ENCODE data around the gene IQGAP3. TPM values are rescaled to one million over a fixed set of nuclear protein-coding genes. Genes with fewer than 3 reads are reported as not detected.

IQGAP3 gene
- total and polyA plus RNA-seq, 2 donors (not counting 1 experiment from before 2014, with no cell fraction given): 0.07 to 0.12 TPM

- no peak for ATAC-seq (ENCODE audit: low read depth)
These were observed 44.1 kb upstream of the IQGAP3 start for GRCh38 chr1:156616463-156616862.

GRCh38 chr1:156615946-156616345, 43.6 kb upstream of the IQGAP3 start:
- DNase-seq (no peak), ATAC-seq (ENCODE audit: low read depth) (no peak)
- no peak overlapping the region for H3K27ac ChIP-seq (ENCODE audit: low read length in 2 of 2)
- no peaks in the 10 kb centered on the region for H4K20me1 ChIP-seq (ENCODE audit: control insufficient read depth, insufficient read depth, low read length, poor library complexity, severe bottlenecking)
- no peaks in the 10 kb centered on the region for H3K79me2 ChIP-seq (ENCODE audit: control insufficient read depth, insufficient read depth, low read length)
- Mint-ChIP-seq H3K9me3 (ENCODE audit: insufficient read depth) (no peaks in the 10 kb centered on the region), H3K27me3 (peaks cover 56% of the 10 kb centered on the region), H3K27ac (no peak overlapping the region), H3K4me1 (no peaks in the 10 kb centered on the region), H3K4me3 (no peak overlapping the region)
- TF ChIP-seq EZH2 (IDR thresholded peaks at IDR 0.05; ENCODE audit: borderline replicate concordance, insufficient read depth, low read depth, low read length, poor library complexity, severe bottlenecking): no peak
- no peak overlapping the region for H2AFZ ChIP-seq (ENCODE audit: insufficient read depth, low read depth, low read length, poor library complexity, severe bottlenecking)
- H3K4me3 ChIP-seq (ENCODE audit: control extremely low read depth in 1 of 5, extremely low read depth in 1 of 5, insufficient read depth in 1 of 5, low read depth in 2 of 5, low read length in 4 of 5): no peak overlapping the region
- H3K27me3 ChIP-seq (replicated peaks in 1 of 4; ENCODE audit: control extremely low read depth in 1 of 4, control insufficient read depth in 3 of 4, insufficient read depth in 4 of 4, low read length in 3 of 4): peaks cover 0 to 50% (median 19%) of the 10 kb centered on the region in 4 experiments
- H3K36me3 ChIP-seq (replicated peaks in 1 of 2; ENCODE audit: control extremely low read depth in 1 of 2, control insufficient read depth in 1 of 2, extremely low read depth in 1 of 2, insufficient read depth in 2 of 2, low read length in 1 of 2): no peaks in the 10 kb centered on the region
- POLR2A ChIA-PET: no interaction called here
- no peak overlapping the region for H3K9ac ChIP-seq (ENCODE audit: low read length)
- intact Hi-C loops (cut with micrococcal nuclease): no loop called here
- H3K4me2 ChIP-seq (replicated peaks; ENCODE audit: low read depth, low read length, poor library complexity, severe bottlenecking): no peak overlapping the region
- H3K9me3 ChIP-seq (ENCODE audit: control extremely low read depth in 1 of 3, control insufficient read depth in 2 of 3, insufficient read depth in 1 of 3, low read length in 2 of 3): no peaks in the 10 kb centered on the region
- WGBS (ENCODE audit: insufficient coverage): no CpG with 5 or more reads among the region's 4 CpGs
- CTCF ChIA-PET: interaction anchor here (1.0 kb wide), 1 partner anchor 170 kb away, joined by 3 read pairs; no protein-coding TSS in a partner anchor
- no peaks in the 10 kb centered on the region for H3K4me1 ChIP-seq (ENCODE audit: control insufficient read depth in 2 of 2, insufficient read depth in 2 of 2, low read length in 2 of 2)

More at GRCh38 chr1:156616463-156616862, 44.1 kb upstream of the IQGAP3 start:
- no peaks in the 10 kb centered on the region for H3K79me2 ChIP-seq (ENCODE audit: control insufficient read depth, insufficient read depth, low read length)
- no peaks in the 10 kb centered on the region for H3K9me3 ChIP-seq (ENCODE audit: control extremely low read depth in 1 of 3, control insufficient read depth in 2 of 3, insufficient read depth in 1 of 3, low read length in 2 of 3)
- H4K20me1 ChIP-seq (ENCODE audit: control insufficient read depth, insufficient read depth, low read length, poor library complexity, severe bottlenecking): no peaks in the 10 kb centered on the region
- Mint-ChIP-seq H3K4me1 (no peaks in the 10 kb centered on the region), H3K4me3 (no peak overlapping the region), H3K9me3 (ENCODE audit: insufficient read depth) (no peaks in the 10 kb centered on the region), H3K27ac (no peak overlapping the region), H3K27me3 (peaks cover 55% of the 10 kb centered on the region)
- DNase-seq: no peak
- intact Hi-C loops (cut with micrococcal nuclease): no loop called here
- peaks cover 0 to 53% (median 19%) of the 10 kb centered on the region in 4 experiments for H3K27me3 ChIP-seq (replicated peaks in 1 of 4; ENCODE audit: control extremely low read depth in 1 of 4, control insufficient read depth in 3 of 4, insufficient read depth in 4 of 4, low read length in 3 of 4)
- H3K27ac ChIP-seq (ENCODE audit: low read length in 2 of 2): no peak overlapping the region
- H3K9ac ChIP-seq (ENCODE audit: low read length): no peak overlapping the region
- no peaks in the 10 kb centered on the region for H3K4me1 ChIP-seq (ENCODE audit: control insufficient read depth in 2 of 2, insufficient read depth in 2 of 2, low read length in 2 of 2)
- CTCF ChIA-PET: interaction anchor here (1.0 to 2.0 kb wide), 2 partner anchors 8 to 32 kb away, joined by 3 to 12 read pairs; no protein-coding TSS in a partner anchor
- WGBS (ENCODE audit: insufficient coverage): 17% methylated on average over 4 of the region's 5 CpGs
- H3K36me3 ChIP-seq (replicated peaks in 1 of 2; ENCODE audit: control extremely low read depth in 1 of 2, control insufficient read depth in 1 of 2, extremely low read depth in 1 of 2, insufficient read depth in 2 of 2, low read length in 1 of 2): no peaks in the 10 kb centered on the region
- no peak for TF ChIP-seq CTCF (IDR thresholded peaks at IDR 0.05)
- no peak for TF ChIP-seq EZH2 (IDR thresholded peaks at IDR 0.05; ENCODE audit: borderline replicate concordance, insufficient read depth, low read depth, low read length, poor library complexity, severe bottlenecking)
- no peak overlapping the region for H3K4me3 ChIP-seq (ENCODE audit: control extremely low read depth in 1 of 5, extremely low read depth in 1 of 5, insufficient read depth in 1 of 5, low read depth in 2 of 5, low read length in 4 of 5)
- POLR2A ChIA-PET: no interaction called here
- no peak overlapping the region for H3K4me2 ChIP-seq (replicated peaks; ENCODE audit: low read depth, low read length, poor library complexity, severe bottlenecking)
- H2AFZ ChIP-seq (ENCODE audit: insufficient read depth, low read depth, low read length, poor library complexity, severe bottlenecking): no peak overlapping the region
